ENCODE data around the gene RABGGTA. TPM values are rescaled to one million over a fixed set of nuclear protein-coding genes. Genes with fewer than 3 reads are reported as not detected.

The RABGGTA gene
- total and polyA plus RNA-seq, 12 donors, result 17.4 to 37.9 (median 21.1) TPM

DNA sequence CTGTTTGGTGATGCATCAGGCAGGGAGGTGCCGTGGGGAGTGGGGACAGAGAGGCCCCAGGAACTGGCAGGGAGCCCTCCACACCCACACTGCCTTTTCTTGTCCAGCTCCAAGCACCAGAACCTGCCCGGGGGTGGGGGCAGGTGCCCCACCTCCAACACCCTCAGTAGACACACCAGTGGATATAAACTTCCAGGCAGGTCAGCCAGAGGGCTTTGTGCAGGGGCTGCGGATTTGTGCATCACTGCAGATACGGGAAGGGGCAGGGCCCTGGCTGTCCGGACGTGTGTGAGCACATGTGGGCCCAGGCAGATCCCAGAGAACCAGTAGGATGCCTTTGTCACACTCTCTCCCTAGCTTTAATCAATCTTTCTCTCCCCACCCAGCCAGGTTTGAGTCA lies 7.1 kb downstream of the RABGGTA start:
- Histone ChIP-seq H3K36me3 (peaks cover 0 to 43% (median 0%) of the 10 kb centered on the region in 9 donors), H3K27me3 (no peaks in the 10 kb centered on the region), H3K27ac (no peak overlapping the region), H3K4me1 (no peaks in the 10 kb centered on the region), H3K9me3 (no peaks in the 10 kb centered on the region), H3K4me3 (no peak overlapping the region)
- intact Hi-C loops (cut with DNase I), result no loop called here
- DNase-seq (no peak), ATAC-seq (no peak)
- TF ChIP-seq, protein P1, sequence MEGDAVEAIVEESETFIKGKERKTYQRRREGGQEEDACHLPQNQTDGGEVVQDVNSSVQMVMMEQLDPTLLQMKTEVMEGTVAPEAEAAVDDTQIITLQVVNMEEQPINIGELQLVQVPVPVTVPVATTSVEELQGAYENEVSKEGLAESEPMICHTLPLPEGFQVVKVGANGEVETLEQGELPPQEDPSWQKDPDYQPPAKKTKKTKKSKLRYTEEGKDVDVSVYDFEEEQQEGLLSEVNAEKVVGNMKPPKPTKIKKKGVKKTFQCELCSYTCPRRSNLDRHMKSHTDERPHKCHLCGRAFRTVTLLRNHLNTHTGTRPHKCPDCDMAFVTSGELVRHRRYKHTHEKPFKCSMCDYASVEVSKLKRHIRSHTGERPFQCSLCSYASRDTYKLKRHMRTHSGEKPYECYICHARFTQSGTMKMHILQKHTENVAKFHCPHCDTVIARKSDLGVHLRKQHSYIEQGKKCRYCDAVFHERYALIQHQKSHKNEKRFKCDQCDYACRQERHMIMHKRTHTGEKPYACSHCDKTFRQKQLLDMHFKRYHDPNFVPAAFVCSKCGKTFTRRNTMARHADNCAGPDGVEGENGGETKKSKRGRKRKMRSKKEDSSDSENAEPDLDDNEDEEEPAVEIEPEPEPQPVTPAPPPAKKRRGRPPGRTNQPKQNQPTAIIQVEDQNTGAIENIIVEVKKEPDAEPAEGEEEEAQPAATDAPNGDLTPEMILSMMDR (IDR thresholded peaks at IDR 0.05), result no peak
- 84 to 92% methylated on average over 6 of the region's 6 CpGs for WGBS, 2 donors

DNA sequence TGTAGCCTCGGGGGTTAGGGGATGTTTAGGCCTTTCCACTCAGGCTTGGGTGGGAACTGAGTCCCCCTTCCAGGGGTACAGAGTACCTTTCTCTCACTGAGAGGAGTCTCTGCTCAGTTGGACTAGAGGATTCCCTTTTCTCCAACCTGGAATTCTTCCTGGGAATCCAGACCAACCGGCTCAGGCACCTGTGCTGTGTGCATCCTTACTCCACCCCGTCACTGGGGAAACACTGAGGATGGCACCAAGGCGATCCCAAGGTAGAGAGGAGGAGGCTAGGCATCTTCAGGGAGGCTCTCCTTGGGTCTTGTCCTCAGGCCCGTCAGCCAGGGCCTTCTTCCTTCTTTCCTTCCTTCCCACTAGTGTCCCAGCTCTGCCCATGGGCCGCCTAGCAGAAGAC lies 7.5 kb downstream of the RABGGTA start:
- DNase-seq (no peak), ATAC-seq (no peak)
- H3K9me3 ChIP-seq, result no peaks in the 10 kb centered on the region
- 80 to 86% methylated on average over 6 of the region's 6 CpGs for WGBS, 2 donors
- no peaks in the 10 kb centered on the region for H3K27me3 ChIP-seq
- intact Hi-C loops (cut with DNase I), result no loop called here
- H3K4me3 ChIP-seq, result no peak overlapping the region
- TF ChIP-seq, protein P1 (IDR thresholded peaks at IDR 0.05), result no peak
- no peak overlapping the region for H3K27ac ChIP-seq
- no peaks in the 10 kb centered on the region for H3K4me1 ChIP-seq
- peaks cover 0 to 39% (median 0%) of the 10 kb centered on the region in 9 donors for H3K36me3 ChIP-seq

DNA sequence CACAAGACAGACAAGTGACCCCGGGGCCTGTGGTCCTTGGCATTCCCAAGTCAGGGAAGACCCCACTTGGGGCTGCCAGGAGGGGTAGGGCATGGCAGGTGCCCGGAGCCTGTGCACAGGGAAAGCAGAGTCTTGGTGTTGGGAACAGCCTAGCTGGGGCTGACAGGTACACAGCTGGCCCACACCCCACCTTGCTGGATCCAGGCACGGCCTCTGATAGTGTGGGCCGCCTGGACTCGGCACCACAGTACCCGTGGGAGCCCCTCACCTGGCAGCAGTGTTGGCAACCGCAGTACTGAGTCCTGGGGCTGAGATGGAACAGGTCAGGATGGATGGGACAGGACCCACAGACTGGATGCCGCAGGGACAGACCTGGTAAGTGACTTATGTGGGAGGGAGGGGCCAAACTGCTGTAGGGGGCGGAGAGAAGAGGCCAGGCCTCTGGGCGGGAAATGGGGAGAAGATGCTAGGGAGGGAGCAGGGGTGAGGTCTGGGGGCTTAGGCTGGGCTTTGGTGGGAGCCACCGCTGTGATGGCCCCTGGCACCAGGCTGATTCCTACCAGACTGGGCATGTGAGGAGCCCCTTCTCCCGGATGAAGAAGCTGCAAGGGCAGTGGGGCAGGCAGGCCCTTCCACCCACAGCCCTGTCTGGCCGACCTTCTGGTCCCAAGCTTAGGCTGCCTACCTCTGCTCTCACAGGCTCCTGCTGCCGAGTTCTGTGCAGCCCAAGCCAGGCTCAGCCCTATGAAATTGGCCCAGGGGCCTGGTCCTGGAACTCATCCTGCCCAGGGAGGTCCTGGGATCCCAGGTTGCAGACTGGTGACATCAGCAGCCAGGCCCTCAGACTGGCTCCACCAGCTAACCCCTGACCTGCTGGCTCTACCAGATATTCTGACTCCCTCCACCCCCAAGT lies 8.3 kb downstream of the RABGGTA start, which contains the start of gene TGM1:
Gene TGM1, minus strand, starts transcription at position 357 of the 913 bp plus-strand sequence. CDS start 825 bp downstream, outside the sequence.
- ATAC-seq, result peak in 1 of 8 donors; percentile 4
- Histone ChIP-seq H3K4me3 (no peak within 1 kb of the TSS), H3K4me1 (no peaks in the 10 kb centered on the region), H3K9me3 (no peaks in the 10 kb centered on the region), H3K36me3 (peaks cover 0 to 32% (median 0%) of the 10 kb centered on the region in 9 donors), H3K27me3 (no peaks in the 10 kb centered on the region), H3K27ac (no peak within 1 kb of the TSS)
- DNase-seq, result no peak
- intact Hi-C loops (cut with DNase I), result no loop called here
- WGBS, 2 donors, result 87 to 88% methylated on average over 14 of the region's 14 CpGs
- TF ChIP-seq, protein P1 (IDR thresholded peaks at IDR 0.05), result no peak

DNA sequence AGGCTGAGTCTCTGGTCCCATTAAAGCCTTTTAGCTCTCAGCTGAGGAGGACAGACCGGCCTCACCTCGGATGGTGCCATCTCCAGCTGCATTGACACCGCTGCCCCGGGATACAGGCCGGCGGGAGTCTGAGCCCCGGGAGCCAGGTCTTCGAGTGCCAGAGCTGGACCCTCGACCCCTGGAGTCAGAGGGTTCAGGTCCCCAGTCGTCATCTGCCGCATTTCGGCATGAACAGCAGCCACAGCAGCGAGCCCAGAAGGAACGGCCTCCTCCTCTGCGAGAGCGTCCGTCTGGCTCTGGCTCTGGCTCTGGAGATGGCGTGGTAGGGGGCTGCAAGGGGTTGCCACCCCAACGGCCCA lies 9.4 kb downstream of the RABGGTA start:
- intact Hi-C loops (cut with DNase I), result no loop called here
- 90 to 94% methylated on average over 19 of the region's 19 CpGs for WGBS, 2 donors
- DNase-seq (no peak), ATAC-seq (no peak)
- TF ChIP-seq, protein P1 (IDR thresholded peaks at IDR 0.05), result no peak
- no peak overlapping the region for H3K4me3 ChIP-seq
- H3K27me3 ChIP-seq, result no peaks in the 10 kb centered on the region
- no peak overlapping the region for H3K27ac ChIP-seq
- H3K36me3 ChIP-seq, result peaks cover 0 to 21% (median 0%) of the 10 kb centered on the region in 9 donors
- no peaks in the 10 kb centered on the region for H3K4me1 ChIP-seq
- no peaks in the 10 kb centered on the region for H3K9me3 ChIP-seq
